Fibroblast of the aortic adventitia (primary cell): ENCODE data around the gene KRTAP10-12. TPM values are rescaled to one million over a fixed set of nuclear protein-coding genes. Genes with fewer than 3 reads are reported as not detected.

Source experiments
- DNase-seq: peaks from one replicate; pipeline ENCODE4 v3.0.0-alpha.2; 2010; ENCODE audit warnings: low read depth
- H3K4me3 ChIP-seq: 2 replicates; pipeline ENCODE4 v1.5.1; 2011; ENCODE audit warnings: low read depth, mild to moderate bottlenecking, control low read depth, low read length, moderate library complexity
- CTCF ChIP-seq: IDR thresholded peaks from 2 replicates; pipeline ENCODE4 v1.5.1; 2011; ENCODE audit warnings: mild to moderate bottlenecking, low read length, control low read depth, inconsistent platforms; ENCODE audit not compliant: insufficient read depth
- total RNA-seq: library from RNA; depleted of rRNA; stranded (reverse); fragments of >200 nt; gene quantifications from 2 replicates; pipeline ENCODE4 v1.2.3, GENCODE V29; 2012; ENCODE audit warnings: low replicate concordance

Gene KRTAP10-12
- total RNA-seq, 1 donor: not detected

- peak; percentile 7 for DNase-seq
- H3K4me3 ChIP-seq: no peak overlapping the region
- TF ChIP-seq CTCF: no peak
Measured at GRCh38 chr21:44709426-44710293, 12.7 kb downstream of the KRTAP10-12 start.

GRCh38 chr21:44710294-44710665, 13.3 kb downstream of the KRTAP10-12 start:
- no peak for TF ChIP-seq CTCF
- H3K4me3 ChIP-seq: no peak overlapping the region
- DNase-seq: no peak

- no peak for TF ChIP-seq CTCF
- no peak for DNase-seq
- H3K4me3 ChIP-seq: no peak overlapping the region
Measured at GRCh38 chr21:44710756-44711326, 13.9 kb downstream of the KRTAP10-12 start.

- no peak for DNase-seq
- H3K4me3 ChIP-seq: no peak within 1 kb of the TSS
- no peak for TF ChIP-seq CTCF
Measured at GRCh38 chr21:44711327-44712202, 14.6 kb downstream of the KRTAP10-12 start, which contains the start of gene TSPEAR. TSPEAR (minus strand) TSS chr21:44711572; CDS start chr21:44711514, 58 bp downstream.

- H3K4me3 ChIP-seq: no peak overlapping the region
- no peak for TF ChIP-seq CTCF
- DNase-seq: no peak
Measured at GRCh38 chr21:44712203-44713028, 15.4 kb downstream of the KRTAP10-12 start.

- DNase-seq: no peak
- H3K4me3 ChIP-seq: no peak overlapping the region
Measured at GRCh38 chr21:44713130-44713529, 16.2 kb downstream of the KRTAP10-12 start.

More at GRCh38 chr21:44713130-44713529, 16.2 kb downstream of the KRTAP10-12 start:
- TF ChIP-seq CTCF: no peak
